Forelimb muscle (tissue), 1 donor: ENCODE measurements around the gene C10orf90. TPM values are rescaled to one million over a fixed set of nuclear protein-coding genes. Genes with fewer than 3 reads are reported as not detected.

Experiments
- DNase-seq: peaks from one replicate; pipeline ENCODE4 v3.0.0-alpha.2; 2013; ENCODE audit warnings: low read depth
- polyA plus RNA-seq: library from polyadenylated mRNA; unstranded; fragments of 120-200 nt; gene quantifications from one replicate; pipeline ENCODE4 v1.2.1, GENCODE V29; 2013; ENCODE audit not compliant: insufficient read length

The C10orf90 gene
- polyA plus RNA-seq, 1 donor, result 0.30 TPM

GRCh38 chr10:126538439-126539135 lies 131.9 kb downstream of the C10orf90 start:
- DNase-seq, result no peak

GRCh38 chr10:126536656-126537055 lies 133.8 kb downstream of the C10orf90 start:
- no peak for DNase-seq

- no peak for DNase-seq
Observed at GRCh38 chr10:126536148-126536547, 134.3 kb downstream of the C10orf90 start.

- DNase-seq, result no peak
Observed at GRCh38 chr10:126533644-126534043, 136.8 kb downstream of the C10orf90 start.

- no peak for DNase-seq
Observed at GRCh38 chr10:126528315-126528835, 142.1 kb downstream of the C10orf90 start.

- no peak for DNase-seq
Observed at GRCh38 chr10:126527645-126528314, 142.7 kb downstream of the C10orf90 start.

GRCh38 chr10:126525326-126525725 lies 145.2 kb downstream of the C10orf90 start:
- DNase-seq, result no peak

- no peak for DNase-seq
Observed at GRCh38 chr10:126524526-126524925, 146.0 kb downstream of the C10orf90 start.

- no peak for DNase-seq
Observed at GRCh38 chr10:126523071-126523470, 147.4 kb downstream of the C10orf90 start.

- DNase-seq, result no peak
Observed at GRCh38 chr10:126521399-126521798, 149.1 kb downstream of the C10orf90 start.

GRCh38 chr10:126520751-126521317 lies 149.7 kb downstream of the C10orf90 start:
- no peak for DNase-seq

GRCh38 chr10:126519992-126520391 lies 150.5 kb downstream of the C10orf90 start:
- no peak for DNase-seq

- DNase-seq, result no peak
Observed at GRCh38 chr10:126519185-126519584, 151.3 kb downstream of the C10orf90 start.

- DNase-seq, result no peak
Observed at GRCh38 chr10:126518218-126519080, 152.0 kb downstream of the C10orf90 start.

- no peak for DNase-seq
Observed at GRCh38 chr10:126516515-126516914, 154.0 kb downstream of the C10orf90 start.

- no peak for DNase-seq
Observed at GRCh38 chr10:126511917-126512479, 158.5 kb downstream of the C10orf90 start.

GRCh38 chr10:126509182-126509581 lies 161.3 kb downstream of the C10orf90 start:
- DNase-seq, result no peak

- no peak for DNase-seq
Observed at GRCh38 chr10:126508535-126509040, 161.9 kb downstream of the C10orf90 start.

GRCh38 chr10:126504761-126505112 lies 165.8 kb downstream of the C10orf90 start:
- DNase-seq, result no peak

GRCh38 chr10:126504063-126504760 lies 166.3 kb downstream of the C10orf90 start:
- peak; percentile 20 for DNase-seq
